Right atrium auricular region (tissue), 2 donors: Measurements from ENCODE around the gene CERCAM. TPM values are rescaled to one million over a fixed set of nuclear protein-coding genes. Genes with fewer than 3 reads are reported as not detected.

Source experiments
- DNase-seq: peaks from one replicate; pipeline ENCODE4 v3.0.0-alpha.2; 2019; ENCODE audit warnings: low spot score
- H3K27ac ChIP-seq, 2 donors: fragments of 200-600 bp; sonication (generic); 1 replicate in 1 of 2; 2 replicates in 1 of 2; pipeline ENCODE4 v1.5.1; 2016 to 2019
- H3K27me3 ChIP-seq, 2 donors: fragments of 200-600 bp; sonication (generic); one replicate each; pipeline versions ENCODE4 v1.5.1 to v1.6.0; 2017 to 2019
- H3K36me3 ChIP-seq: fragments of 200-600 bp; sonication (generic); one replicate; pipeline ENCODE4 v1.5.1; 2016
- H3K4me1 ChIP-seq, 2 donors: fragments of 200-600 bp; sonication (generic); one replicate each; pipeline versions ENCODE4 v1.5.1 to v1.6.0; 2017 to 2019
- H3K4me3 ChIP-seq, 2 donors: fragments of 200-600 bp; sonication (generic); 1 replicate in 1 of 2; 2 replicates in 1 of 2; pipeline ENCODE4 v1.5.1; 2017 to 2019; ENCODE audit warnings: mild to moderate bottlenecking in 1 of 2, moderate library complexity in 1 of 2
- H3K9me3 ChIP-seq, 2 donors: fragments of 200-600 bp; sonication (generic); one replicate each; pipeline ENCODE4 v1.5.1; 2019
- total RNA-seq, 2 donors: library from RNA; depleted of rRNA; stranded (reverse); fragments of >200 nt; gene quantifications; one replicate each; pipeline ENCODE4 v1.1.0, GENCODE V29; 2016
- TF ChIP-seq, protein P1 (sequence below), 2 donors: fragments of 200-600 bp; sonication (generic); IDR thresholded peaks; one replicate each; pipeline ENCODE4 v1.5.1; 2019; ENCODE audit warnings: antibody characterized with exemption in 2 of 2

Gene CERCAM
- total RNA-seq, 2 donors from 2014 or later: 13.3 to 15.8 TPM

DNA sequence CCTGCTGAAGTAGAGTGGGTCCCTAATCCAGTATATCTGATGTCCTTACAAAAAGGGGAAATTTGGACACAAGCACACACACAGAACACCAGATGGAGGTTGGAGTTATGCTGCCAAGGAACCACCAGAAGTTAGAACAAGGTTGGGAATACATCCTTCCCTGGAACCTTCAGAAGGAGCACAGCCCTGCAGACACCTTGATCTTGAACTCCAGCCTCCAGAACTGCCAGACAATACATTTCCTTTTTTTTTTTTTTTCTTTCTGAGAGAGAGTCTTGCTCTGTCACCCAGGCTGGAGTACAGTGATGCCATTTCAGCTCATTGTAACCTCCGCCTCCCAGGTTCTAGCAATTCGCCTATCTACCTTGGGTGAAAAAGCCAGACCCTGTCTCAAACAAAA lies 28.1 kb downstream of the CERCAM start:
- Histone ChIP-seq H3K36me3 (no peaks in the 10 kb centered on the region), H3K9me3 (no peaks in the 10 kb centered on the region), H3K27me3 (no peaks in the 10 kb centered on the region), H3K27ac (no peak overlapping the region), H3K4me1 (no peaks in the 10 kb centered on the region), H3K4me3 (no peak overlapping the region)
- DNase-seq: no peak
- TF ChIP-seq, protein P1, sequence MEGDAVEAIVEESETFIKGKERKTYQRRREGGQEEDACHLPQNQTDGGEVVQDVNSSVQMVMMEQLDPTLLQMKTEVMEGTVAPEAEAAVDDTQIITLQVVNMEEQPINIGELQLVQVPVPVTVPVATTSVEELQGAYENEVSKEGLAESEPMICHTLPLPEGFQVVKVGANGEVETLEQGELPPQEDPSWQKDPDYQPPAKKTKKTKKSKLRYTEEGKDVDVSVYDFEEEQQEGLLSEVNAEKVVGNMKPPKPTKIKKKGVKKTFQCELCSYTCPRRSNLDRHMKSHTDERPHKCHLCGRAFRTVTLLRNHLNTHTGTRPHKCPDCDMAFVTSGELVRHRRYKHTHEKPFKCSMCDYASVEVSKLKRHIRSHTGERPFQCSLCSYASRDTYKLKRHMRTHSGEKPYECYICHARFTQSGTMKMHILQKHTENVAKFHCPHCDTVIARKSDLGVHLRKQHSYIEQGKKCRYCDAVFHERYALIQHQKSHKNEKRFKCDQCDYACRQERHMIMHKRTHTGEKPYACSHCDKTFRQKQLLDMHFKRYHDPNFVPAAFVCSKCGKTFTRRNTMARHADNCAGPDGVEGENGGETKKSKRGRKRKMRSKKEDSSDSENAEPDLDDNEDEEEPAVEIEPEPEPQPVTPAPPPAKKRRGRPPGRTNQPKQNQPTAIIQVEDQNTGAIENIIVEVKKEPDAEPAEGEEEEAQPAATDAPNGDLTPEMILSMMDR (IDR thresholded peaks at IDR 0.05): no peak

DNA sequence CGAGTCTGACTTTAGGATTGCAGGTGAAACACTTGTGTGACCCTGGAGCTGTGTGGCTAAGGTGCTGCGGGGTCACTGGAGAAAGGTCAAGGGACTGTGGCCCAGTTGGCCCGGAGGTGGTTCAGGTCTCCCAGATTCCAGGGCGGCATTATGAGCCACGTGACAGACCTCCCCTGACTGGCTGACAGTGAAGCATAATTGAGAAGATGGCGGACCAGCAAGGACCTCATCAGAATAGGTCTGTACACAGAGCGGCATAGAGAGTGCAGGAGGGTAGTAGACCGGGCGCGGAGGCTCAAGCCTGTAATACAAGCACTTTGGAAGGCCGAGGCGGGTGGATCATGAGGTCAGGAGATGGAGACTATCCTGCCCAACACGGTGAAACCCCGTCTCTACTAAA lies 34.3 kb downstream of the CERCAM start:
- H3K4me3 ChIP-seq: no peak overlapping the region
- peaks cover 0 to 17% of the 10 kb centered on the region in 2 donors for H3K4me1 ChIP-seq
- no peak for DNase-seq

GRCh38 chr9:128455849-128456612 lies 35.4 kb downstream of the CERCAM start, which contains the start of gene ODF2:
Gene ODF2 (plus strand): TSS chr9:128456006. CDS start chr9:128456092, 86 bp downstream.
- peak within 1 kb of the TSS; percentile 79 to 93 for H3K4me3 ChIP-seq
- peak within 1 kb of the TSS; percentile 81 for H3K27ac ChIP-seq
- peak; percentile 98 for DNase-seq

More for the DNA sequence above, 34.3 kb downstream of the CERCAM start:
- Histone ChIP-seq H3K36me3 (peaks cover under 1% of the 10 kb centered on the region), H3K27ac (no peak overlapping the region), H3K9me3 (no peaks in the 10 kb centered on the region), H3K27me3 (no peaks in the 10 kb centered on the region)
- TF ChIP-seq, protein P1 (IDR thresholded peaks at IDR 0.05): no peak

GRCh38 chr9:128456613-128457061 lies 36.0 kb downstream of the CERCAM start:
- H3K4me3 ChIP-seq: peak overlapping the region; percentile 79 to 93
- peak overlapping the region; percentile 81 for H3K27ac ChIP-seq
- TF ChIP-seq, protein P1 (IDR thresholded peaks at IDR 0.05): no peak
- H3K36me3 ChIP-seq: peaks cover 16% of the 10 kb centered on the region
- H3K27me3 ChIP-seq: no peaks in the 10 kb centered on the region
- DNase-seq: peak; percentile 68
- H3K4me1 ChIP-seq: peaks cover 0 to 17% of the 10 kb centered on the region in 2 donors
- no peaks in the 10 kb centered on the region for H3K9me3 ChIP-seq

More at GRCh38 chr9:128455849-128456612, 35.4 kb downstream of the CERCAM start, which contains the start of gene ODF2:
- Histone ChIP-seq H3K9me3 (no peaks in the 10 kb centered on the region), H3K36me3 (peaks cover 11% of the 10 kb centered on the region), H3K4me1 (peaks cover 0 to 17% of the 10 kb centered on the region in 2 donors), H3K27me3 (no peaks in the 10 kb centered on the region)
- TF ChIP-seq, protein P1 (IDR thresholded peaks at IDR 0.05): no peak

GRCh38 chr9:128457207-128457606 lies 36.5 kb downstream of the CERCAM start:
- Histone ChIP-seq H3K4me3 (peak overlapping the region; percentile 79 to 93), H3K27ac (peak overlapping the region in 1 of 2 donors; percentile 81), H3K4me1 (peaks cover 0 to 17% of the 10 kb centered on the region in 2 donors), H3K9me3 (no peaks in the 10 kb centered on the region), H3K27me3 (no peaks in the 10 kb centered on the region), H3K36me3 (peaks cover 16% of the 10 kb centered on the region)
- DNase-seq: no peak
- TF ChIP-seq, protein P1 (IDR thresholded peaks at IDR 0.05): no peak
